ENCODE data around the gene ARL16. TPM values are rescaled to one million over a fixed set of nuclear protein-coding genes. Genes with fewer than 3 reads are reported as not detected.

The ARL16 gene
- polyA plus RNA-seq, 1 of the 3 experiments (the other 2 are of a cell fraction) = 148 TPM

DNA sequence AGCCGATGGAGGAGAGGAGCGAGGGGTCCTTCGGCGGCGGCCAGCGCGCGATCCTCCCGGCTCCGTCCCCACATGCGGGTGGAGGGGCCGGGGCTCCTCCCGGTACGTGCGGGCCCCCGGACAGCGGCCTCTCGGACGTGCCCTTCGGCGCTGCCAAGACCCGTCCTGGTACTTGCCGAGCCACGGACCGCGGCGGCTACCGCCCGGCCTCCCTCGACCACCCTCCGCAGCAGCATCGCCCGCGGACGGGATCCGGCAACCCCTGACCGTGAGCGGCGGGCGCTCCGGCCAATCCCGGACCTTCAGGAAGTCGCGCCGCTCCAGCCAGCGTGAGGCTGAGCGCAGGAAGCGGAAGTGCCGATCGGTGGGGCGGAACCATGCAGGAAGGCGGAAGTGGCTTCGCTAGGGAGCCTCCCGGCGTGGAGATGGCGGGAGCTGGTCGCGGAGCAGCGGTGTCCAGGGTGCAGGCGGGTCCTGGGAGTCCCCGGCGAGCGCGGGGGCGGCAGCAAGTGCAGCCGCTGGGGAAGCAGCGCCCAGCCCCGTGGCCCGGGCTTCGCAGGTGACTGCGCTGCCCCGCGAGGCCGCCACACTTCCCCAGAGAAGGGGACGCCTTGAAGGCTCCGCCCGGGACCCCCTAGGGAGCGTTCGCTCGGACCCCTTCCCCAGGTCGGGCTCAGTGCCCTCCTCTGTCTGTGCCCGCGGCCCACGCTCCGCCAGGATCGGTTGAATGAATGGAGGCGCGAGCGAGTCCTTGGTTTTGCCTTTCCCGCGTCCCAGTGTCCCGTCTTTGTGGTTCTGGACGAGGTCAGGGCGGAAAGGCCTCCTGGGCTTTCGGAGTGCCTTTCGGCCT is 17.0 kb downstream of the ARL16 start, which contains the start of the genes CCDC137 and OXLD1 (continued):
- TF ChIP-seq, protein P1, sequence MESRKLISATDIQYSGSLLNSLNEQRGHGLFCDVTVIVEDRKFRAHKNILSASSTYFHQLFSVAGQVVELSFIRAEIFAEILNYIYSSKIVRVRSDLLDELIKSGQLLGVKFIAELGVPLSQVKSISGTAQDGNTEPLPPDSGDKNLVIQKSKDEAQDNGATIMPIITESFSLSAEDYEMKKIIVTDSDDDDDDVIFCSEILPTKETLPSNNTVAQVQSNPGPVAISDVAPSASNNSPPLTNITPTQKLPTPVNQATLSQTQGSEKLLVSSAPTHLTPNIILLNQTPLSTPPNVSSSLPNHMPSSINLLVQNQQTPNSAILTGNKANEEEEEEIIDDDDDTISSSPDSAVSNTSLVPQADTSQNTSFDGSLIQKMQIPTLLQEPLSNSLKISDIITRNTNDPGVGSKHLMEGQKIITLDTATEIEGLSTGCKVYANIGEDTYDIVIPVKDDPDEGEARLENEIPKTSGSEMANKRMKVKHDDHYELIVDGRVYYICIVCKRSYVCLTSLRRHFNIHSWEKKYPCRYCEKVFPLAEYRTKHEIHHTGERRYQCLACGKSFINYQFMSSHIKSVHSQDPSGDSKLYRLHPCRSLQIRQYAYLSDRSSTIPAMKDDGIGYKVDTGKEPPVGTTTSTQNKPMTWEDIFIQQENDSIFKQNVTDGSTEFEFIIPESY (IDR thresholded peaks at IDR 0.05; ENCODE audit: borderline replicate concordance, low read depth) = peak; percentile 47; the same call in 1 of the 2 replicates
- 0 out of 2 replicates have a peak, but pooled peaks have one; percentile 67 for TF ChIP-seq SIN3A (IDR thresholded peaks at IDR 0.05; ENCODE audit: borderline replicate concordance, low read depth, low read length)
- TF ChIP-seq CHD2 (IDR thresholded peaks at IDR 0.05; ENCODE audit: low read length, partially characterized antibody) = peak; percentile 94
- no peak for TF ChIP-seq EZH2phosphoT487 (IDR thresholded peaks at IDR 0.05; ENCODE audit: borderline replicate concordance, low read depth)
- peak; percentile 97 for TF ChIP-seq POLR2AphosphoS5 (IDR thresholded peaks at IDR 0.05; ENCODE audit: low read depth, low read length)
- no peak for TF ChIP-seq MEF2A (IDR thresholded peaks at IDR 0.05; ENCODE audit: borderline replicate concordance, low read depth)
- TF ChIP-seq ELF1 (IDR thresholded peaks at IDR 0.05) = peak; percentile 100
- peak; percentile 93 for TF ChIP-seq MXI1 (IDR thresholded peaks at IDR 0.05; ENCODE audit: low read depth, low read length)
- no peak for TF ChIP-seq NRF1 (IDR thresholded peaks at IDR 0.05; ENCODE audit: low read depth, low read length)

DNA sequence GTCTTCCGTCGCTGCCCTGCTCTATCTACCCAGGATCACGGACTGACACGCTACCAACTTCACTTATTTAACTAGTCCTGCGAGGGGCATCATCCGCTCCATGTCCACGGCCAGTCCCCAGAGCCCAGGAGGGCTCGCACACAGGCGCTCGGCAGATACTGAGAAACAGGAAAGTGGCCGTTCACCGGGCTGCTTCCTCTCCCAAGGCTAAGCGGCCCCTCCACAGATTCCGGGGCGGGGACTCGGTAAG is 17.6 kb downstream of the ARL16 start:
- Histone ChIP-seq H3K36me3 (replicated peaks in 1 of 2; ENCODE audit: control insufficient read depth in 1 of 2, insufficient read depth in 2 of 2, low read length in 1 of 2) (peaks cover 23 to 34% of the 10 kb centered on the region in 2 experiments), H3K79me2 (ENCODE audit: insufficient read depth) (peaks cover 67% of the 10 kb centered on the region), H3F3A (replicated peaks; ENCODE audit: insufficient read depth) (peaks cover 7% of the 10 kb centered on the region), H3K27ac (ENCODE audit: low read depth in 2 of 2, low read length in 1 of 2) (peak overlapping the region; percentile 71 to 80), H2AFZ (ENCODE audit: low read depth) (peak overlapping the region; percentile 63), H3K4me1 (ENCODE audit: control insufficient read depth in 1 of 2, insufficient read depth in 2 of 2, low read depth in 1 of 2, low read length in 1 of 2) (peaks cover 18 to 22% of the 10 kb centered on the region in 2 experiments; a peak in 3 of 4 replicates), H4K20me1 (ENCODE audit: insufficient read depth) (no peaks in the 10 kb centered on the region), H3K9me3 (no peaks in the 10 kb centered on the region), H3K4me3 (ENCODE audit: low read depth in 2 of 2, low read length in 1 of 2) (peak overlapping the region; percentile 74 to 96), H3K4me2 (peak overlapping the region; percentile 92), H3K27me3 (ENCODE audit: insufficient read depth) (no peaks in the 10 kb centered on the region), H3K9me2 (no peaks in the 10 kb centered on the region), H3K9ac (peak overlapping the region; percentile 96)
- POLR2A ChIA-PET = interaction anchor here (1.0 to 2.3 kb wide), 6 partner anchors 10 to 45 kb away, joined by 3 to 7 read pairs (median 5); partner anchors contain the start of genes ARL16, HGS, MRPL12 and NPLOC4
- DNase-seq = no peak
- no peak for TF ChIP-seq GATA2 (CRISPR knock-in tag; IDR thresholded peaks at IDR 0.05)
- peak; percentile 7; the same call in 1 of the 2 replicates for TF ChIP-seq MXI1 (IDR thresholded peaks at IDR 0.05; ENCODE audit: low read depth, low read length)
- CTCF ChIA-PET = interaction anchor here (0.6 to 2.9 kb wide), 7 partner anchors 9 to 540 kb away, joined by 3 to 12 read pairs (median 3); partner anchors contain the start of genes ARL16, HGS and MRPL12
- 0% methylated on average over 16 of the region's 16 CpGs for WGBS (ENCODE audit: low lambda C conversion rate)
